GM18867 (cell line): ENCODE data around the gene TGM4.

Experiments
- ATAC-seq: cut with Tn5 transposase; IDR thresholded peaks from one replicate; pipeline ENCODE4 v1.9.1; 2021; ENCODE audit warnings: mild to moderate bottlenecking, moderate library complexity; ENCODE audit not compliant: unreplicated experiment

TGM4 gene

DNA sequence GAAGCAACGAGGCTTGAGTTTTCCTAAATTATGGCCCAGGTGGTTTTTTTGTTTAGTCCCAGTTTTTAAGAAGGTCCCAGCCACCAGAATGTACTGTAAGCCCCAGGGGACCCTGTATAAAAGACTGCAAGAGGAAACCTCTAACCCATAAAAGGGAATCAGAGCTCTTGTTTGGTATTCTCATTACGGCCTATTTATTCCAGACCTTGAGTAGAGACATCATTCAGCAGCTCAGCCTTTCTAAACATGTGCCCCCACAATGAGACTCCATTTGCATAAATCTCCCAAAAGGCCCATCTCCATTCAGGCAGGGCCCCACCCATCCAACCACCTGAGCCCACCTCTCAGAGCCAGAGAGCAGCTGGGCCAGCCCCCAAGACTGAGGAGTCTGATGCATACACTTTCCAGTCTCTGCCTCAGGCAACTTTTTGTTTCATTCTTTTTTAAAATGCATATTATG, 75.9 kb downstream of the TGM4 start:
- no peak for ATAC-seq

DNA sequence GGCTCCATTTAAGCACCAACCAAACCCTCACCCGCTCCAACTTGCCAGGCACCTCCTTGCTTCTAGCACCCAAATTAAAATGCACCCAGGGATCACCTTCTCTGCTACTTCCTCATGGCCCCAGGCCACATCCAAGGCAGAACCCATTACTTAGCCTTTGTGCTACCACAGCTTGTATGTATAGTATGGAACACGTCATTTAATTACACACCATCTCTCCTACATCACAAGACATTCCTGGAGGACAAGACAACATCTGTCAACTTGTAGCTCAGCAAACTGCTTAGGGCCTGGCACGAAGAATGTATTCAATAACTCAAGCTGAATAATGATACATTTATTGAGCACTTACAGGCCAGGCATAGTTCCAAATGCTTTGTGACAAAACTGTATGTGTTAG, 78.3 kb downstream of the TGM4 start:
- ATAC-seq, result no peak

DNA sequence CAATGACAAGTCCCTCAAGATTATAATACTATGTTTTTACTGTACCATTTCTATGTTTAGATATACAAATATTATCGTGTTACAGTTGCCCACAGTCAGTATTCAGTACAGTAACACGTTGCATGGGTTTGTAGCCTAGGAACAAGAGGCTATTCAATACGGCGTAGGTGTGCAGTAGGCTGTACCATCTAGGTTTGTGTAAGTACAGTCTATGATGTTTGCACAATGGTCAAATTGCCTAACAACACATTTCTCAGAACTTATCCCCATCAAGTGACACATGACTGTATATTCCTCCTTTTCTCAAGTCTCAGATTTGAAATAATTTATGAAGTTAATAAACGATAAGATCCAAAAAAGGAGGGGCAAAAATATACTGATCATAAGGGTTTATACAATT, 79.9 kb downstream of the TGM4 start:
- no peak for ATAC-seq

DNA sequence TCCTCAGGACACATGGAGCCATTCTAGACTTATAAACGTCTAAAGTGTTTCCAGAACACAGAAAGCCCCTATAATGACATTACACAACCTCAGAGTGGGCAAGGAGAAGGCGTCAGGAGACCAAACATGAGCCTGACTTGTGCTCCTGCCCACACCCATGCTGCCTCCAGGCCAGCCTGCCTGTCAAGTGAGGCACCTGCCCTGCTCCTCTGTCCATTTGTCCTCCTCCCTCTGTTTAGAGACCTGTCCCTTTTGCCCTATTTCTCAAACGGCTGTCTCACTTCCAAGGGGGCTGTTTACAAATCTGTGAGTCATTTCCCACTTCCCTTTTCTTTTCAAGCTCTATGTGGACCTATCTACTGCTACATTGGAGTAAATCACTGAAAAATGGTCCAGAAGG, 80.6 kb downstream of the TGM4 start:
- ATAC-seq, result peak; percentile 55

DNA sequence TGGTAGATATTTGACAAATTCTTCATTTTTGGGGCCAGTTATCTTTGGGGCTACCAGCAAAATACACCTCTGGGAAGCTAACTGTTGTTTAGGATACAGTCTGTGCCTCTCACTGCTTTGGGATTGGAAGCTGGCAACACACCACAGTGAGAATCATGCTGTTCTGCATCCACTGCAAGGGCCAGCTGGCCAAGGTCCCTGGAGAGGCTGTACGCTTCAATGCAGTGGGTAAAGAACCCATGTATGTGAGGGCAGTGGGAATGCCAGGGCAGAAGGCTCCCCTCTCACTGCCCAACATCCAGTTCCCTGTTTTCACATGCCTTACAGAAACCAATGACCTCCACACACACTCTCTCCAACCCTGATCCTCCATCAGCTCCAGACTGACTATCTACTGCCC, 81.5 kb downstream of the TGM4 start:
- no peak for ATAC-seq

DNA sequence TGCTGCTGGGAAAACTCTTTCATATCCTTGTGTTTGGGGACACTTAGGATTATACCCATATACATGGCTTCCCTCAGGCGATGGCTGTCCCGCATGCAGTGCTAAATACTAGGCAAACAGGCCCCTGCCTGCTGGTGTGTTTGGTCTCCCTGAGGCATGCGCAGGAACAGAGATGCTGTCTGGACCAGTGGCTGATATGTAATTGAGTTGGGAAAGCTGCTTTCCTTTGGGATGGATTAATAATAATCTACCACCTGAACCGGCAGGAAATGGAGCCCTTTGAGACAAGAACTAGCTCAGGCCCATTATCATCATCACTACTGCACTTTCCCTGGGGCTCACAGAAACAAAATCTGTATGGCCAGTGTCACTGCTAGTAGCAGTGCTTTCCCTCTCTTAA, 83.6 kb downstream of the TGM4 start:
- no peak for ATAC-seq

DNA sequence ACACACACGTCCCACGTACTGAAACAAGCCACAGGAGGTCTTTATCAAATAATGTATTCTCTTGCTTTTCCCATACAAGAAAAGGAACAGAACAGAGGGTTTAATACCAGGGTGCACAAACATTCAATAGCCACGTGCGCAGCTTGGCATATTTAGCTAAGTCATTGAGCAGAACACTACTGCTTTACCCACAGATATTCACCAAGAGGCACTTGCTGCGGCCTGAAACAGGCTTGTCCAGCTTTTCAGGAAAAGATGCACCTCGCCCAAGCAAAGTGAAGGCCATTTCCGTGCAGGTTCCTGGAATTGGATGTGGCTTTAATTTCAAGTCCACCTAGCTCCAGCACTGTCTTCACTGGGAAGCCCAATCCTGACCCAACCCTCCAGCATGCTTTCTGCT, 84.0 kb downstream of the TGM4 start:
- ATAC-seq, result no peak

DNA sequence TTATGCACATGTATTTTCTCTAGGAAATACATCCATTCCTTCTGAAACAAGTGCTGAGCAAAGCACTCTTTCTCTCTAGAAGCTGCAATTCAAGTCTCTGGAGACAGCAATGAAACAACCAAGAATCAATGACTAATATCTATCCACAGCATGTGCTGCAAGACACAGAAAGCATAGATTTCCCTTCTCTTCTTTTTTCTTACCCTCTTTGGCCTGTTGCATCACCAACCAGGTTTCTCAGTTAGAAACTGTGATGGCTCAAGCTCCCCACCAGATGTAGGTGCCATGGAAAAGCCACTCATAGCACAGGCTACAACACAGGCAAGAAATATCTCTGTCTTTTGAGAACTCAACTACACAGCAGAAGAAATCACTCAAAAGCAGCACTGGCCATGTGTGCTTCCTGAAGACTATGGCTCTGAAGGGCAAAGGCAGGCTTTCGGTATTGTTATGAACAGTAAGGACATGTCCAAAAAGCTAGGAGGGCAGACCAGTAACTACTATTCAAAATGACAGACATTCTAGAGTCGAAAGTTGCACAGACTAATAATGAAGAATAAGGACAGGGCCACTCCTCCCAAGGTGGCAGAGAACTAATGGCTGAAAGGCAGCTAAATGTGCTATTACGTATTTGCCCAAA, 86.1 kb downstream of the TGM4 start:
- peak; percentile 52 for ATAC-seq

DNA sequence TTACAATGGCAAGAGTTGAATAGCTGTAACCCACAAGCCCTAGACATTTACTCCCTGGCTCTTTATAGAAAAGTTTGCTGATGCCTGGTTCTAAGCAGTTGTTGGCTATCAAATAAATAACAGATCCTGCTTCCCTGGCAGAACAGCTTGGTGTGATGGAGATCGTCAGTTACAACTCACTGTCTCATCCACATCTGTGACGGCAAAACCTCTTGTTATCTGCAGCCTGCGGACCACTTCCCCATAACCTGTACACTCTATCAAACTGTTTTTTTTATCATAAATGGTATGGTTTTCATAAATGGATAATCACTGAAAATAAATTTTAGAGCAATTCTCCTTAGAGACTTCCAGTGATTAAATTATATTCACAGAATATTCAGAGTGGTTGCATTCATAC, 87.5 kb downstream of the TGM4 start:
- no peak for ATAC-seq

DNA sequence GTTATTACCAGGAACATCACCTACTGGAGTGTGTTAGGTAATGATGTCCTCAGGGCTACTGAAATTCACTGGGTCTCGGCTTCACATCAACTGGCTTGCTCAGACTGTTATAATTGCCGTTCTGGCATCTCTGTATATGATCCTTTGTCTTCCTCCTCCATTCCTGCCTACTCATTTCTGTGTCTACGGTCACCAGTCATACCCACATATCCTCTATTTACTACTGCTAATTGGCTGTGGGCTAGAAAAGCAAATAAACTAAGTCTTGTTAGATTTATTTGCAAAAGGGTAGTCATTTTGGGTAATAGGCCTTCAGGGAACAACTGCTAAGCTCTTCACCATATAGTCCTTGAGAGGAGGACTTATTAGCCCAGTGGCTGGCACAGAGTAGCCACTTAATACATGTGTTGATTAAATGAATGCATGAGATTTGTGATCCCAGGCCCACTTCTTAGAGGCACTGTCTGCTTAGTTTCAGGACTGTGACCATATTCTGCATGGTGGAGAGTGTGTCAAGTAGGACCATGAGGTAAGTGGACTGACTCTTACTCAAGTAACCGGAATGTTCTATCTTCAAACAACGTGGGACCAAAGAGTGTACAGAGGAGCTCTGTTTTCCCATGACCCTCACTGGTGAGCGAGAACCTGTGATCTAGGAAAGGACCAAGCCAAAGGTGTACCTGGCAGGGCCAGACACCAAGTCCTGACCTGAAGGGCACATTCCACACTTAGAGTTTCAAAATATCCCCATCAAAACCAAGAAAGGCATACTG, 88.4 kb downstream of the TGM4 start:
- no peak for ATAC-seq

DNA sequence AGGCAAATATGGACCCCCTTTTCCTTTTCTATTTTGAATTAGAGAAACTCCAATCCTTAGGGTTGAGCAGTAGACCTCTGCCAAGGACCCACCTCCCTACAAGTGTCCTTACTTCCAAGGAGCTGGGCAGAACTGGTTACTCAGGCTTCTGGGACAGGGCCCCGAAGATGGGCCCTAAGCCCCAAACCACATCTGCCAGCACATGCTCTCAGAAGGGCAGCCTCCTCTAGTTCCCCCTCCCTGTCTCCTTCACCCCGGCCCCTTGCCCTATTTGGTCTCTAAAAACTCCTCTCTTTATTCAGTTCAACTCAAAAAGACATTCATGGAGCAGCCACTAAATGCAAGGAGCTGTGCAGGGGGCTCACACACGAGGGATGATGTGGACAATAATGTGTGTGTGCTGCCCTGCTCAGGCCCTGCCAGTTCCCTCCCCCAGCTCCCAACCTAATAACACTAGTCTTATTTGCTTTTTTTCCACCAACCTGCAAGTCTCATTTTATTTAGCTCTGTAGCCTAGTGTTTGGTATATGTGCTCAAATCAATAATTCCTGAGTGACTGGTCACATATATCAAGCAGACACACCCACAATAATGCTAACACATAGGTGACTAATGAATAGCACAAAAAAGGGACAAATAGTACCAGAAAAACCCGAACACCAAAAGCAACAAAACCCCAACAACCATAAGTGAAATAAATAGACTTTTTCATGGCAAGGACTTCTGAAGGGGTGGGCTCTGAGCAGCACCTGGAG, 89.3 kb downstream of the TGM4 start:
- ATAC-seq, result no peak
